Vagina (tissue), 2 donors: ENCODE data around the gene KCTD13. TPM values are rescaled to one million over a fixed set of nuclear protein-coding genes. Genes with fewer than 3 reads are reported as not detected.

ENCODE experiments used
- DNase-seq, 2 donors: peaks; one replicate each; pipeline ENCODE4 v3.0.0-alpha.2; 2017; ENCODE audit errors: extremely low spot score in 2 of 2
- H3K27ac ChIP-seq: fragments of 200-600 bp; sonication (generic); one replicate; pipeline ENCODE4 v1.5.1; 2019
- H3K27me3 ChIP-seq: fragments of 200-600 bp; sonication (generic); one replicate; pipeline ENCODE4 v1.5.1; 2019
- H3K36me3 ChIP-seq, 2 donors: fragments of 200-600 bp; sonication (generic); one replicate each; pipeline ENCODE4 v1.5.1; 2017 to 2019
- H3K4me1 ChIP-seq: fragments of 200-600 bp; sonication (generic); one replicate; pipeline ENCODE4 v1.5.1; 2019
- H3K4me3 ChIP-seq, 2 donors: fragments of 200-600 bp; sonication (generic); 1 replicate in 1 of 2; 2 replicates in 1 of 2; pipeline ENCODE4 v1.5.1; 2016 to 2019
- H3K9me3 ChIP-seq: fragments of 200-600 bp; sonication (generic); one replicate; pipeline ENCODE4 v1.5.1; 2019
- POLR2A ChIP-seq, 2 donors: fragments of 450-650 bp; IDR thresholded peaks; one replicate each; pipeline ENCODE4 v1.6.1; 2017; ENCODE audit warnings: antibody characterized with exemption in 2 of 2, mild to moderate bottlenecking in 2 of 2, moderate library complexity in 2 of 2
- POLR2AphosphoS5 ChIP-seq, 2 donors: sonication (generic); formaldehyde crosslinking; IDR thresholded peaks; one replicate each; pipeline ENCODE4 v1.9.0; 2017; ENCODE audit warnings: antibody characterized with exemption in 2 of 2, mild to moderate bottlenecking in 2 of 2, low read depth in 1 of 2; ENCODE audit not compliant: insufficient read depth in 1 of 2
- intact Hi-C: fragments of 100-400 bp; cut with DNase I; formaldehyde crosslinking; loops from one replicate; pipeline ENCODE4 v1.15.1; 2023
- total RNA-seq: library from RNA; depleted of rRNA; stranded (reverse); fragments of >200 nt; gene quantifications from one replicate; pipeline ENCODE4 v1.2.3, GENCODE V29; 2016
- TF ChIP-seq, protein P1 (sequence below), 3 experiments: fragments of 450-650 bp in 2 of 3; fragments of 200-600 bp in 1 of 3; sonication (generic) in 1 of 3; IDR thresholded peaks; one replicate each; pipeline ENCODE4 v1.5.1; 2017 to 2019; ENCODE audit warnings: antibody characterized with exemption in 3 of 3, mild to moderate bottlenecking in 2 of 3, moderate library complexity in 2 of 3

KCTD13 gene
- total RNA-seq, 1 donor from 2014 or later, result 20.4 TPM

GRCh38 chr16:29858149-29858849 is 67.7 kb downstream of the KCTD13 start:
- H3K27me3 ChIP-seq, result no peaks in the 10 kb centered on the region
- H3K27ac ChIP-seq, result no peak overlapping the region
- H3K4me1 ChIP-seq, result peaks cover 26% of the 10 kb centered on the region
- H3K4me3 ChIP-seq, result no peak overlapping the region
- no peak for TF ChIP-seq POLR2AphosphoS5 (IDR thresholded peaks at IDR 0.05; ENCODE audit: insufficient read depth in 1 of 2, low read depth in 1 of 2)
- TF ChIP-seq, protein P1, sequence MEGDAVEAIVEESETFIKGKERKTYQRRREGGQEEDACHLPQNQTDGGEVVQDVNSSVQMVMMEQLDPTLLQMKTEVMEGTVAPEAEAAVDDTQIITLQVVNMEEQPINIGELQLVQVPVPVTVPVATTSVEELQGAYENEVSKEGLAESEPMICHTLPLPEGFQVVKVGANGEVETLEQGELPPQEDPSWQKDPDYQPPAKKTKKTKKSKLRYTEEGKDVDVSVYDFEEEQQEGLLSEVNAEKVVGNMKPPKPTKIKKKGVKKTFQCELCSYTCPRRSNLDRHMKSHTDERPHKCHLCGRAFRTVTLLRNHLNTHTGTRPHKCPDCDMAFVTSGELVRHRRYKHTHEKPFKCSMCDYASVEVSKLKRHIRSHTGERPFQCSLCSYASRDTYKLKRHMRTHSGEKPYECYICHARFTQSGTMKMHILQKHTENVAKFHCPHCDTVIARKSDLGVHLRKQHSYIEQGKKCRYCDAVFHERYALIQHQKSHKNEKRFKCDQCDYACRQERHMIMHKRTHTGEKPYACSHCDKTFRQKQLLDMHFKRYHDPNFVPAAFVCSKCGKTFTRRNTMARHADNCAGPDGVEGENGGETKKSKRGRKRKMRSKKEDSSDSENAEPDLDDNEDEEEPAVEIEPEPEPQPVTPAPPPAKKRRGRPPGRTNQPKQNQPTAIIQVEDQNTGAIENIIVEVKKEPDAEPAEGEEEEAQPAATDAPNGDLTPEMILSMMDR (IDR thresholded peaks at IDR 0.05), result no peak
- no peak for TF ChIP-seq POLR2A (IDR thresholded peaks at IDR 0.05)
- intact Hi-C loops, result loop anchor here (10.0 kb wide), 1 partner anchor 97 kb away; no protein-coding TSS in a partner anchor
- DNase-seq, result no peak
- no peaks in the 10 kb centered on the region for H3K9me3 ChIP-seq
- H3K36me3 ChIP-seq, result peaks cover 0 to 28% of the 10 kb centered on the region in 2 donors

GRCh38 chr16:29857133-29857760 is 68.8 kb downstream of the KCTD13 start:
- intact Hi-C loops, result loop anchor here (10.0 kb wide), 1 partner anchor 98 kb away; no protein-coding TSS in a partner anchor
- H3K27me3 ChIP-seq, result no peaks in the 10 kb centered on the region
- H3K27ac ChIP-seq, result peak overlapping the region; percentile 13
- TF ChIP-seq POLR2AphosphoS5 (IDR thresholded peaks at IDR 0.05; ENCODE audit: insufficient read depth in 1 of 2, low read depth in 1 of 2) (no peak), POLR2A (IDR thresholded peaks at IDR 0.05) (no peak)
- TF ChIP-seq, protein P1 (IDR thresholded peaks at IDR 0.05), result no peak
- no peaks in the 10 kb centered on the region for H3K9me3 ChIP-seq
- H3K4me3 ChIP-seq, result no peak overlapping the region
- DNase-seq, result no peak
- H3K36me3 ChIP-seq, result peaks cover 0 to 28% of the 10 kb centered on the region in 2 donors
- peaks cover 24% of the 10 kb centered on the region for H3K4me1 ChIP-seq

Other genes starting within 250 kb of the KCTD13 start
- gene QPRT, start 247.0 kb downstream of the KCTD13 start, total RNA-seq, result 13.8 TPM
- gene C16orf54, start 180.2 kb downstream of the KCTD13 start, total RNA-seq, result 3.2 TPM
- not detected for gene ZG16, start 148.0 kb downstream of the KCTD13 start, total RNA-seq
- gene KIF22, start 135.5 kb downstream of the KCTD13 start, total RNA-seq, result 18.9 TPM
- gene MAZ, start 119.7 kb downstream of the KCTD13 start, total RNA-seq, result 87.7 TPM
- 20.4 TPM for gene PRRT2, start 114.0 kb downstream of the KCTD13 start, total RNA-seq
- gene PAGR1, start 110.1 kb downstream of the KCTD13 start, total RNA-seq, result 23.6 TPM
- gene MVP, start 105.8 kb downstream of the KCTD13 start, total RNA-seq, result 111 TPM
- 89.4 TPM for gene CDIPT, start 63.0 kb downstream of the KCTD13 start, total RNA-seq
- gene SEZ6L2, start 26.7 kb downstream of the KCTD13 start, total RNA-seq, result 15.7 TPM
- not detected for gene ASPHD1, start 25.7 kb downstream of the KCTD13 start, total RNA-seq
- 85.7 TPM for gene TMEM219, start 35.9 kb upstream of the KCTD13 start, total RNA-seq
- gene TAOK2, start 47.6 kb upstream of the KCTD13 start, total RNA-seq, result 33.1 TPM
- 7.1 TPM for gene HIRIP3, start 69.4 kb upstream of the KCTD13 start, total RNA-seq
- 32.7 TPM for gene INO80E, start 70.0 kb upstream of the KCTD13 start, total RNA-seq
- gene DOC2A, start 84.8 kb upstream of the KCTD13 start, total RNA-seq, result 2.2 TPM
- gene C16orf92, start 97.0 kb upstream of the KCTD13 start, total RNA-seq, result not detected
- gene TLCD3B, start 105.0 kb upstream of the KCTD13 start, total RNA-seq, result 0.98 TPM
- gene ALDOA, start 139.5 kb upstream of the KCTD13 start, total RNA-seq, result 810 TPM
- 60.4 TPM for gene PPP4C, start 149.8 kb upstream of the KCTD13 start, total RNA-seq
- gene TBX6, start 165.7 kb upstream of the KCTD13 start, total RNA-seq, result 6.4 TPM
- 116 TPM for gene YPEL3, start 170.0 kb upstream of the KCTD13 start, total RNA-seq
- gene GDPD3, start 187.3 kb upstream of the KCTD13 start, total RNA-seq, result 6.9 TPM
- 104 TPM for gene MAPK3, start 197.0 kb upstream of the KCTD13 start, total RNA-seq